GM18870 (cell line): ENCODE data around the gene MAGEA3.
"Not testable (repeated sequence)": the region's sequence is repeated elsewhere in the genome, so short reads cannot be mapped to it uniquely, and the experiment has no call there.

Source experiments
- ATAC-seq: cut with Tn5 transposase; IDR thresholded peaks from one replicate; pipeline ENCODE4 v1.9.1; 2021; ENCODE audit warnings: moderate library complexity; ENCODE audit not compliant: unreplicated experiment

The MAGEA3 gene, protein sequence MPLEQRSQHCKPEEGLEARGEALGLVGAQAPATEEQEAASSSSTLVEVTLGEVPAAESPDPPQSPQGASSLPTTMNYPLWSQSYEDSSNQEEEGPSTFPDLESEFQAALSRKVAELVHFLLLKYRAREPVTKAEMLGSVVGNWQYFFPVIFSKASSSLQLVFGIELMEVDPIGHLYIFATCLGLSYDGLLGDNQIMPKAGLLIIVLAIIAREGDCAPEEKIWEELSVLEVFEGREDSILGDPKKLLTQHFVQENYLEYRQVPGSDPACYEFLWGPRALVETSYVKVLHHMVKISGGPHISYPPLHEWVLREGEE

GRCh38 chrX:152697952-152698931, at the start of gene MAGEA3:
TSS of gene MAGEA3 (plus strand) at chrX:152698794. CDS start at chrX:152700833, 2,039 bp downstream.
- not testable (repeated sequence) for ATAC-seq

- ATAC-seq = no peak
These were observed 46.5 kb upstream of the MAGEA3 start for GRCh38 chrX:152652060-152652459.

- ATAC-seq = no peak
These were observed 46.1 kb upstream of the MAGEA3 start for GRCh38 chrX:152652467-152652866.

DNA sequence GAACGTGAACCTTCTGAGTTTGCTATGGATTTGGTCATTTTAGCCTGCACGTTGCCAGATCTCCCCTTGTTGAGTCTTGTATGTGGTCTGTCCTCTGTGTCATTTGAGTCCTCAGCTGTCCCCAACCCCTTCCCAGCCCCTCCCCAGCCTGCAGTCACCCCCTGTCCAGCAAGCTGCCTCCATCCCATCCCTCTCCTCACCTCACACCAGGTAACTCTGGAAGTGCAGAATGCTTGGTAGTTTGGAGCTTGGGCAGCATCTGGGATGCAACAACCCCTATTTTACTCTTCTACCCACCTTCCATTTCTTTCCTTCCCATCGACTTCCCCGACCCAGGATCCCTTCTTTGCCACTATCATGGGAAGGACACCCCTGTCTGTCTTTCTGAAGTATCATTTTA, 42.5 kb upstream of the MAGEA3 start:
- no peak for ATAC-seq

GRCh38 chrX:152656890-152657289, 41.7 kb upstream of the MAGEA3 start:
- no peak for ATAC-seq

- ATAC-seq = no peak
These were observed 40.3 kb upstream of the MAGEA3 start for GRCh38 chrX:152658302-152658701.

DNA sequence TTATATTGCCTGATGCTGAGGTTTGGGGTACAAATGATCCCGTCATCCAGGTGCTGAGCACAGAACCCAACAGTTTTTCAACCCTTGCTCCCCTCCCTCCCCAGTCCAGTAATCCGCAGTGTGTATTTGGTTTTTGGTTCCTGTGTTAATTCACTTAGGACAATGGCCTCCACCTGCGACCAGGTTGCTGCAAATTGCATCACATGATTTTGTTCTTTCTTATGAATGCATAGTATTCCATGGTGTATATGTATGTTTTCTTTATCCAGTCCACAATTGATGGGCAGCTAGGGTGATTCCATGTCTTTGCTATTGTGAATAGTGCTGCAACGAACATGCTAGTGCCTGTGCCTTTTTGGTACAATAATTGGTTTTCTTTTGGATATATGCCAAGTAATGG, 35.5 kb upstream of the MAGEA3 start:
- no peak for ATAC-seq

DNA sequence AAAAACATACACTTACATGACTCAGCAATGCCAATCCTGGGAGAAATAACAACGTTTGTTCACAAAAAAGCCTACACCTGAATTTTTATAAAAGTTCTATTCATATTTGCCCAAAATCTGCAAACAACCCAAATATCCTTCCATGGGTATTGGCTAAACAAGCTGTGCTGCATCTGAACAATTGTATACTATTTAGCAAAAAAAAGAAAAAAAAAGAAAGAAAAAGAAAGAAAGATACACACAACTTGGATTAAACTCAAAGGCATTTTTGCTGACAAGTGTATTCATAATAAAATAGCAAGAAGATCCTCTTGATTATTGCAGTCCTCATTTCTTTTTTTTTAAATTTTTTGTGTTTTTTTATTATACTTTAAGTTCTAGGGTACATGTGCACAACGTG, 24.5 kb upstream of the MAGEA3 start:
- no peak for ATAC-seq

- not testable (repeated sequence) for ATAC-seq
These were observed 23.9 kb upstream of the MAGEA3 start for GRCh38 chrX:152674652-152675051.

DNA sequence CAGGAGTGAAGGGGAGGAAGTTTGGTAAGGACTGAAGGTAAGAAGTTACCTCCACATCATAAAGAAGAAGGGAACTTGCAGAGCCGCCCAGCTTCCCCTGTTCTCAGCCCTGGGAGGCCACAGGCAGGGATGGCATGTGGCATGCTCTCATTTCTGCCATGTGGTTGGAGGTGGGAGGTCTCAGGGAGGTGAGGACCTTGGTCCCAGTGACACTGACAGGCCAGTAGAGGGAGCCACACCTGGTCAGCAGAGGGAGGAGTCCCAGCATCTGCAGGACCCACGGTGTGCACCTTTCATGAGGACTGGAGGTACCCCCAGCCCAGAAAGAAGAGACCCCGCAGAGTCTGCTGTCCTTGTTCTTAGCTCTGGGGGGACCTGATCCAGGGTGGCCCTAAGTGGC, 17.6 kb upstream of the MAGEA3 start:
- ATAC-seq = not testable (repeated sequence)

- not testable (repeated sequence) for ATAC-seq
These were observed 1.8 kb downstream of the MAGEA3 start for GRCh38 chrX:152700390-152700789.

DNA sequence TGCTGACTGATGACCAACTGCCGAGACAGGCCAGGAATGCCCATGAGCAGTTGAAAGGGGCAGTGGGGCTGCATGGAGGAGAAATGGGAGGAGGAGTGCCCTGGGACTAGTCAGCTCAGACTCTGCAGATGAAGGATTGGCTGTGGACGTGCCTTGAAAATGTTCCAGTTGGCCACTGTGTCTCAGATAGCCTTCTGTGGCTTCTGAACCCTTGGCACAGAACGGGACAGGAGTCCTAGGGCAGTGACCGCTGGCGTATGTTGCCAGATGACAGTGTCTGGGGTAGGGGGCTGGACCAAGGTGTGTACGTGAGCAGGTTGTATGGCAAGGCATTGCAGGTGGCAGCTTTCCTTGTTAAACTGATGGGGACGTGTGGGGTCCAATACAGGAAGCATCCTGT, 7.9 kb downstream of the MAGEA3 start:
- ATAC-seq = not testable (repeated sequence)

DNA sequence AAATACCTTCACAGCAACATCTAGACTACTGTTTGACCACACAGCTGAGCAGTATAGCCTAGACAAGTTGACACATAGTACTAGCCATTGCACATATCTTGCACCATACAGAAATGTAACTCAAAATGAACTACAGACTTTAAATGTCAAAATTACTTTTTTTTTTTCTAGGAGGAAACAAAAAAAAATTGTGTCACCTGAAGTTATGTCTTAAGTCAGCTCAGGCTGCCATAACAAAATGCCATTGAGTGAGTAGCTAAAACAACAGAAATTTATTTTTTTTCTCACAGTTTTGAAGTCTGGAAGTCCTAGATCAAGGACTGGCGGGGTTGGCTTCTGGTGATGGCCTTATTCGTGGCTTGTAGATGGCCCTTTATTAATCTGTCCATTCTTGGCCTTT, 10.6 kb downstream of the MAGEA3 start, which contains the start of gene CSAG2:
CSAG2 (minus strand) TSS at position 101 of the 400 bp plus-strand sequence. CDS start 161 bp downstream, outside the sequence.
- not testable (repeated sequence) for ATAC-seq

- ATAC-seq = not testable (repeated sequence)
These were observed 14.6 kb downstream of the MAGEA3 start for GRCh38 chrX:152713195-152713594.

DNA sequence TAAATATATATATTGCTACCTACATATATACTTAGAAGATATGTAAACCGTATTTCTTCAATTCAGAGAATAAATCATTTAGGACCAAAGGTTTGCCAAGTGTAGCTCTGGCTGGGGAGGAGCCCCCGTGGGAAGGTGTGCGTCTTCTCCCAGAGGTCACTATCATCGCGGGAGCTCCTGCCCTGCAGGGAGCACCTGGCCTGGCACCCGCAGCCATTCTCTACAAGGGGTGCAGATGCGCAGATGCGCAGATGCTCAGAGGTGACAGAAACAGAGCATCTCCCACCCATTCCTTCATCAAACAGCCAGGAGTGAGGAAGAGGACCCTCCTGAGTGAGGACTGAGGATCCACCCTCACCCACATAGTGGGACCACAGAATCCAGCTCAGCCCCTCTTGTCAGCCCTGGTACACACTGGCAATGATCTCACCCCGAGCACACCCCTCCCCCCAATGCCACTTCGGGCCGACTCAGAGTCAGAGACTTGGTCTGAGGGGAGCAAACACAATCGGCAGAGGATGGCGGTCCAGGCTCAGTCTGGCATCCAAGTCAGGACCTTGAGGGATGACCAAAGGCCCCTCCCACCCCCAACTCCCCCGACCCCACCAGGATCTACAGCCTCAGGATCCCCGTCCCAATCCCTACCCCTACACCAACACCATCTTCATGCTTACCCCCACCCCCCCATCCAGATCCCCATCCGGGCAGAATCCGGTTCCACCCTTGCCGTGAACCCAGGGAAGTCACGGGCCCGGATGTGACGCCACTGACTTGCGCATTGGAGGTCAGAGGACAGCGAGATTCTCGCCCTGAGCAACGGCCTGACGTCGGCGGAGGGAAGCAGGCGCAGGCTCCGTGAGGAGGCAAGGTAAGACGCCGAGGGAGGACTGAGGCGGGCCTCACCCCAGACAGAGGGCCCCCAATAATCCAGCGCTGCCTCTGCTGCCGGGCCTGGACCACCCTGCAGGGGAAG, 15.5 kb downstream of the MAGEA3 start, which contains the start of gene MAGEA2B:
MAGEA2B (plus strand) TSS at position 814 of the 973 bp plus-strand sequence. CDS start 2,479 bp downstream, outside the sequence.
- ATAC-seq = not testable (repeated sequence)

DNA sequence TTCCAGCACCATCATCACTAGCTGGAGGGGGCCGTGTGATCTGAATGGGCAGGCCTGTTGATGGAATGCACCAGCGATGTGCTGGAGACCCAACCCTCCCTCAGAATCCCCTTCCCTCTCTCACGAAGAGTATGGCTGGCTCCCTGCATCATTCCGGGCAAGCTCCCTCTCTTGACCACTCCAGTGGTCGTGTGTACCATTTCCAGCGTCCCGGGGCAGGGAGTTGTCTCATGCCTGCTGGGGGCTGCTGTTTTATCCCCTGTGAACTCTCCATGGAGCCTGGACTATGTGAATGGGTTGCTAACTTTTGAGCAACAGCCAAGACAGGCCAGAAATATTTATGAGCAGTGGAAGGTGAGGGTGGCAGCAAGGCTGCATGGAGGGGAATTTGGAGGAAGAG, 26.8 kb downstream of the MAGEA3 start:
- no peak for ATAC-seq

GRCh38 chrX:152733261-152733975, 34.8 kb downstream of the MAGEA3 start, which contains the start of the genes CSAG1 and MAGEA12:
TSS of gene CSAG1 (minus strand) at chrX:152733721. CDS start at chrX:152732460, 1,261 bp downstream.
TSS of gene MAGEA12 (plus strand) at chrX:152733757. CDS start at chrX:152736162, 2,405 bp downstream.
- no peak for ATAC-seq

GRCh38 chrX:152734143-152734858, 35.7 kb downstream of the MAGEA3 start:
- ATAC-seq = not testable (repeated sequence)

- ATAC-seq = no peak
These were observed 36.5 kb downstream of the MAGEA3 start for GRCh38 chrX:152735101-152735500.
